SW480 (cell line): ENCODE measurements around the gene PPIE.

Source experiments
- DNase-seq: peaks from one replicate; pipeline ENCODE4 v3.0.0-alpha.2; 2016; ENCODE audit warnings: low spot score

Gene PPIE

DNA sequence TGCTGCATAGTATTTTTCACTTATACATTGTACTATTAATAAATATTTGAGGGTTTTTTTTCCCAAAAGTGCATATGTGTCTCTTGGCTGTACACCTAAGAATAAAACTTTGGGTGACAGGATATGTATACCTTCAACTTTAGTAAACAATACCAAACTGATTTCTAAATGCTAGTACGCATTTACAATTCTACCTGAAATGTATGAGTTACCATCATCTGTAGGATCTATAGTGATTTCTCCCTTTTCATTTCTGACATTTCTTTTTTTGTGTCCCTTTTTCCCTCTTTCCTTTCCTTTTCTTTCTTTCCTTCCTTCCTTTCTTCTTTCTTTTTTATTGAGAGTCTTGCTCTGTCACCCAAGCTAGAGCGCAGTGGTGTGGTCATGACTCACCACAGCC, 66.7 kb downstream of the PPIE start:
- DNase-seq: no peak

DNA sequence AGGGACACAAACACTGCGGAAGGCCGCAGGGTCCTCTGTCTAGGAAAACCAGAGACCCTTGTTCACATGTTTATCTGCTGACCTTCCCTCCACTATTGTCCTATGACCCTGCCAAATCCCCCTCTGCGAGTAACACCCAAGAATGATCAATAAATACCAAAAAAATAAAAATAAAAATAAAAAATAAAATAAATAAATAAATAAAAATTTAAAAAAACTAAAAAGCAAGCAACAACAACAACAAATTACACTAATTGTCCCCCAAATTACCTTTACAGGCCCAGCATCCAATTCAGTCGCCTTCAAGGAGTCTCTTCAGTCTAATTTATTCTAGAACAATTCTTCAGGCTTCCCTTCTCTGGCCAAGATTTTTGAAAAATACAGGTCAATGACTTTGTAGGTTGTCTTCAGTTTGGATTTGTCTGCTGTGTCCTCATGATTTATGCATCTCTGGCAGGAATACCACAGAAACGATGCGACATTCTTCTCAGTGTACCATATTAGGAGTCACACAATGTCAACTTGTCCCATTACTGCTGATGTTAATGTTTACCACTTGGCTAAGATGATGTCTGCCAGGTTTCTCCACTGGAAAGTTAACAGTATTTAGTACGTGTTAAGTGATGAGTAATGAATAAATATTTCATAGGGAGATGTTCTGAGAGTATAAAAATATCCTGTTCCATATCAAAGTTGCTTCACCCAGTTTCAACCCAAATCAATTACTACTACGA, 70.3 kb downstream of the PPIE start:
- no peak for DNase-seq

DNA sequence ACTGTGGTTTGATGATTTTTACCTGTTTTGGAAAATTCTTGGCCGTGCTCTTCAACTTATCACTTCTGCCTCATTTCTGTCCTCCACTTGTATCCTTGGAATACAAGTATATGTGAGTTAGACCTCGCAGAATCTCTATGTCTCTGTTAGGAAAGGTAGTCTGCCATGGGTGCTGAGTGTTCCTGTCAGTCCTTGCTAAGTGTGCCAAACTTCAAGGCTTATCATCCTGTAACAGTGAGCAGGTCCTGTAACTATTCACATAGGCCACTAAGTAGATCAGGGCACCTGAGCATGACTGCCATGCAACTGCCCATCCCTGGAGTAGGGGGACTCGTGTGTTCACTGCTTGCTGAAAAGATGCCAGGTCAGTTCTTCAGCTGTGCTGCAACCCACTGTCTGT, 74.2 kb downstream of the PPIE start:
- DNase-seq: no peak
